Caco-2 (cell line): Measurements from ENCODE around the gene FOXO3. TPM values are rescaled to one million over a fixed set of nuclear protein-coding genes. Genes with fewer than 3 reads are reported as not detected.
A peak's percentile ranks its signal among the peaks of the same experiment; 100 is the strongest.

Source experiments
- BruUV-seq: library from RNA; stranded (reverse); fragments of 400-500 nt; replicated peaks from 2 replicates; lab custom pipeline; 2021; lab: Mats Ljungman, UMichigan
- CTCF ChIA-PET: fragments of 300-600 bp; sonication (Branson Sonifier 250); formaldehyde crosslinking; loops from one replicate; lab custom pipeline; 2022; ENCODE audit warnings: antibody characterized with exemption; lab: Charles Lee
- POLR2A ChIA-PET: fragments of 300-600 bp; sonication (Branson Sonifier 250); formaldehyde crosslinking; loops from one replicate; lab custom pipeline; 2022; ENCODE audit warnings: antibody characterized with exemption; lab: Charles Lee
- DNase-seq, 2 experiments: peaks; one replicate each; pipeline versions ENCODE4 v3.0.0 to v3.0.0-alpha.2; 2020 to 2022
- H3K27me3 ChIP-seq: replicated peaks from 2 replicates; pipeline ENCODE4 v1.6.0; 2011; ENCODE audit warnings: low read length; ENCODE audit not compliant: control insufficient read depth, insufficient read depth
- H3K36me3 ChIP-seq: 2 replicates; pipeline ENCODE4 v1.5.1; 2011; ENCODE audit warnings: low read length; ENCODE audit not compliant: control insufficient read depth, insufficient read depth
- H3K4me1 ChIP-seq: fragments of 250-450 bp; sonication (Bioruptor Pico); 2 replicates; pipeline ENCODE4 v1.5.1; 2020; ENCODE audit warnings: mild to moderate bottlenecking
- H3K4me3 ChIP-seq: 2 replicates; pipeline ENCODE4 v1.5.1; 2011; ENCODE audit warnings: low read depth, mild to moderate bottlenecking, control low read depth, low read length
- H3K9me3 ChIP-seq: fragments of 250-450 bp; sonication (Bioruptor Pico); 2 replicates; pipeline ENCODE4 v1.5.1; 2020; ENCODE audit warnings: mild to moderate bottlenecking, moderate library complexity
- H3K27ac Mint-ChIP-seq: one replicate; pipeline ENCODE4 v1.8.0; 2022; ENCODE audit warnings: mixed read lengths; ENCODE audit not compliant: unreplicated experiment
- H3K27me3 Mint-ChIP-seq: one replicate; pipeline ENCODE4 v1.8.0; 2022; ENCODE audit warnings: mixed read lengths; ENCODE audit not compliant: insufficient read depth, unreplicated experiment
- H3K36me3 Mint-ChIP-seq: one replicate; pipeline ENCODE4 v1.8.0; 2022; ENCODE audit warnings: mild to moderate bottlenecking, mixed read lengths; ENCODE audit not compliant: insufficient read depth, unreplicated experiment
- H3K4me1 Mint-ChIP-seq: one replicate; pipeline ENCODE4 v1.8.0; 2022; ENCODE audit warnings: low read depth, mixed read lengths; ENCODE audit not compliant: unreplicated experiment
- H3K4me3 Mint-ChIP-seq: one replicate; pipeline ENCODE4 v1.8.0; 2022; ENCODE audit warnings: mild to moderate bottlenecking, moderate library complexity, mixed read lengths; ENCODE audit not compliant: unreplicated experiment
- H3K9me3 Mint-ChIP-seq: one replicate; pipeline ENCODE4 v1.8.0; 2022; ENCODE audit warnings: mixed read lengths; ENCODE audit not compliant: unreplicated experiment
- intact Hi-C: fragments of 100-400 bp; cut with micrococcal nuclease; formaldehyde crosslinking; loops from one replicate; pipeline ENCODE4 v1.10.0; 2022; ENCODE audit not compliant: unreplicated experiment
- total RNA-seq: library from RNA; stranded (reverse); gene quantifications from 2 replicates; pipeline ENCODE4 v1.2.3, GENCODE V29; 2022
- TF ChIP-seq, protein P1 (sequence below), 2 experiments: fragments of 200-600 bp in 1 of 2; IDR thresholded peaks; 1 replicate in 1 of 2; 2 replicates in 1 of 2; pipeline versions ENCODE4 v1.5.1 to v1.8.0; 2011 to 2022; ENCODE audit warnings: antibody characterized with exemption in 1 of 2, control low read depth in 1 of 2, inconsistent platforms in 1 of 2, low read depth in 1 of 2, low read length in 1 of 2, mild to moderate bottlenecking in 1 of 2, moderate library complexity in 1 of 2; ENCODE audit not compliant: insufficient read depth in 1 of 2, severe bottlenecking in 1 of 2, unreplicated experiment in 1 of 2

Gene FOXO3
- total RNA-seq, 1 experiment from 2014 or later = 34.3 TPM

DNA sequence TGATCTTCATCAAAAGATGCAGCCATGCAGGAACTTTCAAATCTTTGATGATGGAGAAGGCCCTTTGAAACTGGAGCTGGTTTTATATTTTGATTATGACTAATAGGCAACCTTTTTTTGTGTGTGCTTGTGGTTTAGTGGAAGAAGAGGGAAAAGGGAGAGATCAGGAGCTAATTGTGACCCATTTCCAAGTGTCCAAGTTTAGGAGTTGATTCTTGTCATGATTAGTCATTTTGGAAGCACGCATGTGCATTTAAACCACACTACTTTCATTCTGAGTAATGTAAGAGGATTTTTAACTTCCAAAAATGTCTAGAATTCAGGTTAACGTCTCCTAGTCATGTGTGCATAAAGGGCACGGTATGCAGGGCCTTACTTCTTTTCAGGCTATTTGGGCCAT lies 3.5 kb downstream of the FOXO3 start:
- Histone ChIP-seq H3K4me1 (peaks cover 12% of the 10 kb centered on the region), H3K4me3 (no peak overlapping the region), H3K9me3 (no peaks in the 10 kb centered on the region), H3K27me3 (no peaks in the 10 kb centered on the region), H3K36me3 (peaks cover 4% of the 10 kb centered on the region)
- no TSS peak for BruUV-seq
- ChIA-PET CTCF (no interaction called here), POLR2A (no interaction called here)
- no peak for DNase-seq
- H3K4me3 Mint-ChIP-seq = peak overlapping the region; percentile 14
- no peak overlapping the region for H3K27ac Mint-ChIP-seq
- H3K36me3 Mint-ChIP-seq = peaks cover 40% of the 10 kb centered on the region
- TF ChIP-seq, protein P1, sequence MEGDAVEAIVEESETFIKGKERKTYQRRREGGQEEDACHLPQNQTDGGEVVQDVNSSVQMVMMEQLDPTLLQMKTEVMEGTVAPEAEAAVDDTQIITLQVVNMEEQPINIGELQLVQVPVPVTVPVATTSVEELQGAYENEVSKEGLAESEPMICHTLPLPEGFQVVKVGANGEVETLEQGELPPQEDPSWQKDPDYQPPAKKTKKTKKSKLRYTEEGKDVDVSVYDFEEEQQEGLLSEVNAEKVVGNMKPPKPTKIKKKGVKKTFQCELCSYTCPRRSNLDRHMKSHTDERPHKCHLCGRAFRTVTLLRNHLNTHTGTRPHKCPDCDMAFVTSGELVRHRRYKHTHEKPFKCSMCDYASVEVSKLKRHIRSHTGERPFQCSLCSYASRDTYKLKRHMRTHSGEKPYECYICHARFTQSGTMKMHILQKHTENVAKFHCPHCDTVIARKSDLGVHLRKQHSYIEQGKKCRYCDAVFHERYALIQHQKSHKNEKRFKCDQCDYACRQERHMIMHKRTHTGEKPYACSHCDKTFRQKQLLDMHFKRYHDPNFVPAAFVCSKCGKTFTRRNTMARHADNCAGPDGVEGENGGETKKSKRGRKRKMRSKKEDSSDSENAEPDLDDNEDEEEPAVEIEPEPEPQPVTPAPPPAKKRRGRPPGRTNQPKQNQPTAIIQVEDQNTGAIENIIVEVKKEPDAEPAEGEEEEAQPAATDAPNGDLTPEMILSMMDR (IDR thresholded peaks at IDR 0.05; ENCODE audit: insufficient read depth in 1 of 2, low read depth in 1 of 2, low read length in 1 of 2, severe bottlenecking in 1 of 2, unreplicated experiment in 1 of 2) = no peak
- intact Hi-C loops = loop anchor here (5.0 kb wide), 1 partner anchor 93 kb away; no protein-coding TSS in a partner anchor
- no peaks in the 10 kb centered on the region for H3K27me3 Mint-ChIP-seq
- H3K9me3 Mint-ChIP-seq = no peaks in the 10 kb centered on the region
- H3K4me1 Mint-ChIP-seq = peaks cover 29% of the 10 kb centered on the region

DNA sequence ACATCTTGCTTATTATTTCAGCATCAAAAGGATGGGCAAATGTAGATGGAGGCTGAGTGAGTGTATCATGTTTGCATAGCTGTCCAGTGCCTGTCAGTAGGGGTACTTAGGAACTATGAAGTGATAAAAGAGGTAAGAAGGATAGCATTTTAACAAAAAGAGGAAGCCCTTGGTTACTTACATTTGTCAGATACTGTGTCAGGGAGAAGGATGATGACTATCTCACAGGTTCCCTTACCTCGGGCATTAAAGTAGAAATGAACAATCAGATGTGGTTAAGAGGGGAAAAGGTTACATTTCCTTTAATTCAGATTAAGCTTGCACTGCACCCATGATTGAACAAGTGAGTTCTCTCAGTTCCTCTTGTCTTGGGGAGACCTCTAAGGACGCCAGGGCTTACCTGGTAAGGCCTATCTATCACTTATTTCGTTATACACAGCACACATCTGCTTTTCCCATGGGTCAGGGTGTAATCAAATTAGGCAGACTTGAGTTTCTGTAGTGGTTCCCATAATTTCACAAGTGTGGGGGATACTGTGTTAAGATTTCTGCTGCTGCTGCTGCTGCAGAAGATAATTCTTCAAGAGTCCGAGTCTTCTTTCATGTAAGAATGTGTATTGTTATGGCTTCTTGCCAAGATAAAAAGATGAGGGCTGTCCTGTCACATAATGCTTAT lies 4.5 kb downstream of the FOXO3 start:
- intact Hi-C loops = no loop called here
- no TSS peak for BruUV-seq
- POLR2A ChIA-PET = no interaction called here

DNA sequence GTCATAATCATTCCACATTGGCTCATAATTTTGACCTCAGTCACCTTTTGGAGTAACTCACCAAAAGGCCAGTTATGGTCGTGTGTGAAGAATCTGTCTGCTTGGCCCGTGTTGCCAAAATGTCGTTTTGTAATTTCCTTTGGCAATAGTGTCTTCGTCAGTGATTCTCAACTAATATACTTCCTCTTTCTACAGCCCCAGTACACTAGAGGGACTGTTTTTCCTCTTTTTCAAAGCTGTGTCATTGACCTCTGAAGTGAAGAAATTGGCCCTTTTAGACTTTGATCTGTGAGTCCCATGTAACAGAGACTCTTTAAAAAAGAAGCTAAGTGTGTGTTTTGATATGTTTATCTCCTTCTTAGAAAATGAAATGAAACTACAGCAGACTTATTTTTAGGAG lies 5.2 kb downstream of the FOXO3 start:
- Histone ChIP-seq H3K4me1 (peaks cover 12% of the 10 kb centered on the region), H3K36me3 (peaks cover 4% of the 10 kb centered on the region), H3K27me3 (no peaks in the 10 kb centered on the region), H3K9me3 (no peaks in the 10 kb centered on the region), H3K4me3 (no peak overlapping the region)
- H3K4me3 Mint-ChIP-seq = no peak overlapping the region
- intact Hi-C loops = no loop called here
- POLR2A ChIA-PET = no interaction called here
- no peaks in the 10 kb centered on the region for H3K9me3 Mint-ChIP-seq
- peak in 1 of 2 experiments; percentile 13 for DNase-seq
- peaks cover 38% of the 10 kb centered on the region for H3K36me3 Mint-ChIP-seq
- no peaks in the 10 kb centered on the region for H3K27me3 Mint-ChIP-seq
- BruUV-seq = no TSS peak
- H3K4me1 Mint-ChIP-seq = peaks cover 29% of the 10 kb centered on the region
- CTCF ChIA-PET = no interaction called here
- no peak overlapping the region for H3K27ac Mint-ChIP-seq
- TF ChIP-seq, protein P1 (IDR thresholded peaks at IDR 0.05; ENCODE audit: insufficient read depth in 1 of 2, low read depth in 1 of 2, low read length in 1 of 2, severe bottlenecking in 1 of 2, unreplicated experiment in 1 of 2) = peak in 1 of 2 experiments; percentile 2

More for the DNA sequence above, 4.5 kb downstream of the FOXO3 start:
- Mint-ChIP-seq H3K27ac (no peak overlapping the region), H3K36me3 (peaks cover 45% of the 10 kb centered on the region), H3K9me3 (no peaks in the 10 kb centered on the region), H3K27me3 (no peaks in the 10 kb centered on the region), H3K4me3 (no peak overlapping the region), H3K4me1 (peaks cover 29% of the 10 kb centered on the region)
- CTCF ChIA-PET = no interaction called here
- no peak for DNase-seq
- no peaks in the 10 kb centered on the region for H3K9me3 ChIP-seq
- no peaks in the 10 kb centered on the region for H3K27me3 ChIP-seq
- peaks cover 4% of the 10 kb centered on the region for H3K36me3 ChIP-seq
- H3K4me1 ChIP-seq = peaks cover 12% of the 10 kb centered on the region
- no peak overlapping the region for H3K4me3 ChIP-seq
- TF ChIP-seq, protein P1 (IDR thresholded peaks at IDR 0.05; ENCODE audit: insufficient read depth in 1 of 2, low read depth in 1 of 2, low read length in 1 of 2, severe bottlenecking in 1 of 2, unreplicated experiment in 1 of 2) = no peak
